ENCODE data around the gene SAFB2.

DNA sequence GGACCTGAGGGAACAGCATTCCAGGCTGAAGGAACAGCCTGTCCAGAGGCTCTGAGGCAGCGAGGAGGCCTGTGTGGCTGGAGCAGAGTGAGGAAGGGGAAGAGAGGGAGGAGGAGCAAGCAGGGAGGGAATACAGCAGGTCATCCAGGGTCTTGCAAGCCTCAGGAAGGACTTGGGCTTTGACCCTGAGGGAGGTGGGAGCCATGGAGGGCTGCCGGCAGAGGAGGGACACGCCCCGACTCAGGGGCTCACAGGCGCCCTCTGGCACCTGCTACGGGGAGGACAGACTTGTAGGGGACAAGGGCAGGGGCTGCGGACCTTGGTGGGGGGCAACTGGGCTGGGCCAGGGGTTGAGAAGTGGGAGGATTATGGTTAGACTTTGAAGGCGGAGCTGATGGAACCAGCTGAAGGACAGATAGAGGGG is 59.6 kb downstream of the SAFB2 start:
- TF ChIP-seq, protein P1, sequence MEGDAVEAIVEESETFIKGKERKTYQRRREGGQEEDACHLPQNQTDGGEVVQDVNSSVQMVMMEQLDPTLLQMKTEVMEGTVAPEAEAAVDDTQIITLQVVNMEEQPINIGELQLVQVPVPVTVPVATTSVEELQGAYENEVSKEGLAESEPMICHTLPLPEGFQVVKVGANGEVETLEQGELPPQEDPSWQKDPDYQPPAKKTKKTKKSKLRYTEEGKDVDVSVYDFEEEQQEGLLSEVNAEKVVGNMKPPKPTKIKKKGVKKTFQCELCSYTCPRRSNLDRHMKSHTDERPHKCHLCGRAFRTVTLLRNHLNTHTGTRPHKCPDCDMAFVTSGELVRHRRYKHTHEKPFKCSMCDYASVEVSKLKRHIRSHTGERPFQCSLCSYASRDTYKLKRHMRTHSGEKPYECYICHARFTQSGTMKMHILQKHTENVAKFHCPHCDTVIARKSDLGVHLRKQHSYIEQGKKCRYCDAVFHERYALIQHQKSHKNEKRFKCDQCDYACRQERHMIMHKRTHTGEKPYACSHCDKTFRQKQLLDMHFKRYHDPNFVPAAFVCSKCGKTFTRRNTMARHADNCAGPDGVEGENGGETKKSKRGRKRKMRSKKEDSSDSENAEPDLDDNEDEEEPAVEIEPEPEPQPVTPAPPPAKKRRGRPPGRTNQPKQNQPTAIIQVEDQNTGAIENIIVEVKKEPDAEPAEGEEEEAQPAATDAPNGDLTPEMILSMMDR (IDR thresholded peaks at IDR 0.05 in 2 of 3, conservative IDR thresholded peaks at IDR 0.05 in 1 of 3; ENCODE audit: borderline replicate concordance in 1 of 3, insufficient read depth in 1 of 3, low read depth in 2 of 3, low read length in 2 of 3): 0 out of 6 replicates have a peak, but pooled peaks of 2 of the 3 experiments have one; percentile 4 to 20
- TF ChIP-seq EZH2phosphoT487 (IDR thresholded peaks at IDR 0.05; ENCODE audit: borderline replicate concordance) (no peak), YY1 (IDR thresholded peaks at IDR 0.05; ENCODE audit: extremely low read depth, insufficient replicate concordance, low read depth, low read length) (no peak), POLR2A (IDR thresholded peaks at IDR 0.05; ENCODE audit: borderline replicate concordance, extremely low read depth, insufficient read depth, insufficient read length) (no peak), SRF (IDR thresholded peaks at IDR 0.05; ENCODE audit: low read depth) (no peak), JUND (IDR thresholded peaks at IDR 0.05) (no peak), EZH2 (IDR thresholded peaks at IDR 0.05) (no peak), POLR2AphosphoS5 (IDR thresholded peaks at IDR 0.05; ENCODE audit: low read depth, low read length) (no peak), EGR1 (IDR thresholded peaks at IDR 0.05; ENCODE audit: low read depth) (no peak), ZFX (IDR thresholded peaks at IDR 0.05) (no peak)
